Glomerular endothelial cell (primary cell): ENCODE measurements around the gene CEP164. TPM values are rescaled to one million over a fixed set of nuclear protein-coding genes. Genes with fewer than 3 reads are reported as not detected.

ENCODE experiments used
- DNase-seq: peaks from one replicate; pipeline ENCODE4 v3.0.0-alpha.2; 2011; ENCODE audit warnings: low read depth, low spot score; ENCODE audit errors: extremely low read depth
- total RNA-seq: library from RNA; depleted of rRNA; stranded (reverse); fragments of >200 nt; gene quantifications from 2 replicates; pipeline ENCODE4 v1.2.3, GENCODE V29; 2015

Gene CEP164
- total RNA-seq, 1 donor from 2014 or later, result 22.8 TPM

DNA sequence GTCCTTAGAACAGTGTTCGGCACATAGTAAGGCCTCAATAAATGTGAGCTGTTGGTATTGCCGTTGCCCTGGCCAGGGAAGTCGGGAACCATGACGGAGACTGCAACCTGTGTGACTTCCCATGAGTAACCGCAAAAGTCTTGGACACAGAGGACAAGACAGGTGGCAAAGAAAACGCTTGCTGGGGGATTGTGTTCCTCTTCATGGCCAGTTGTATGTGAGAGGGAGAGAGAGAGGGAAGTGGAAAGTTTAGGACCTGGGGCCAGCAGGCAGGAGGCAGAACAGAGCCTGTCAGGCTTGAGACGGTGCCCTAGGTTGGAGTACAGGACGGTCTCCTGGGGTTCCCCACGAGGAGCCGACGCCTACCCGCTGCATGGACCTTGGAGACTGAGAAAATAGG, 90.2 kb downstream of the CEP164 start:
- no peak for DNase-seq

DNA sequence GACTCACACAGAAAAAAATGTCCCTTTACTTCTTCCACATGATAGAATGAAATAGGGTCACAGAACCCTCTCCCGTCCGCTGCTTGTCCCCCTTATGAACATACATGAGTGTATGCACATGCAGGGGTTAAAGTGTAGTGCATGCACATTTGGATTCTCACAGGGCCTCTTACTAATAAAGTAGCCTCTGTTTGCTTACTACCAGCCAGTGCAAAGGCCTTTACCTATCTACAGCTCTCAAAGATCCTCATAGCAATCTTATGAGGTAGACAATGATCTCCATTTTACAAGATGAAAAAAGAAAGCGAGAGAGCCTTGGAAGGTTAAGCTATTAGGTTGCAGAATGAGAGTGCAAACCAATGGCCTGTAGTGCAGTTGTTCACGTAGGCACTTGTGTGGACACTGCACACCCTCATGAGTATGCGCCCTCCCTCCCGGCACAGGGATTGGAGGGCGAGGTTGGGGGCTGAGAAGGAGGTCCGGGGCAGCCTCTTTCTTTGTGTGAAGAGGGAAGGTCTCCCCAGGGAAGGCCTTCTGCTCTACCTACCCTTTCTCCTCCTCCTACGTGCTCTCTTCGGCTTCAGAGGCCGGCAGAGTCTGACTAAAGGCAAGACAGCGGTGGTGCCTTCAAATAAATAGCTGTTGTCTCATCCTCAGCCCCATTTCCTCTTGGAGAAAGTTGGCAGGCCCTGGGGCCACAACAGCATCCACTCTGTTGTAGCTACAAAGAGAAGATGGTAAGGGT, 91.3 kb downstream of the CEP164 start:
- no peak for DNase-seq

DNA sequence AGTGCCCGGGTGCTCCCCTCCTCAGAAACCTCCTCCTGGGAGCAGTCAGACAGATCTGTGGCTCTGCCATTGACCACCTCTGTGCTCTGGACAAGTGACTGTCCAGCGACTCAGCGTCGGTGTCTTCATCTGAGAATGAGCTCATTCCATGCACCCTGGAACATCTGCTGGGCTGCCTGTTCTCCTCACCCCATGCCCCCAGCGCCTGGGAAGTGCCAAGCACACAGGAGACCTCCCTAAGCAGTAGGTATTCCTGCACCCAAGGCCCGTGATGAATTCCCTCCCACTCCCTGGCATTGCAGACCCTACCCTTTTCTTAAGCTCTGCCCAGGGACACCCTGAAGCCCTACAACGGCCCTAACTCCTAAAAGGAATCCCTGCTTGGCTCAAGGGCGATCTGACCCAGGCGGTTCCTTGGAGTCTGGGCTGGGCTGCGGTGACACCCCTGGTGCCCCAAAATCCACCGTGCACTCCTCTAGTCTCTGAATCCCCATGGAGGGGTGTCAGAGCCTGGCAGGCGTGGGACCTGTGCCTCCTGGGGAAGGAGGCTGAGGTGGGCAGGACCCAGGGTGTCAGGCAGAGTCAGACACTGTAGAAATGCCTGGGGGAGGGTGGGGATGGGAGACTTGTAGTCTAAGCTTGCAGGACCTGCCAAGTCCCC, 92.0 kb downstream of the CEP164 start:
- DNase-seq, result no peak

DNA sequence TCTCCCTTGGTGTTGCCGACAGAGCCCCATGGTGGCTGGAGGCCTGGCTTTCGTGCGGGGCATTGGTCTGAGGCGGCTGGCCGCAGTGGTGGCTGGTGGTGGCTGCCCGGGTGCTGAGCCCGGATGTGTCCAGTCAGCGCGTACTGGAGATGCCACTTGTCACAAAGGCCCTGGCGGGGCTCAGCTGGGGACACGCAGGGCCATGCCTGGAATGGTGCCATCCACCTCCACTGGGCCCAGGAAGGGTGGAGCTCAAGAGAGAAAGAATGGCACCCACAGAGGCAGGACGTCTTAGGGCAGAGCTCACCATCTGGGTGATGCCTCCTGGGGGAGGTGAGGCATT, 92.5 kb downstream of the CEP164 start:
- no peak for DNase-seq

DNA sequence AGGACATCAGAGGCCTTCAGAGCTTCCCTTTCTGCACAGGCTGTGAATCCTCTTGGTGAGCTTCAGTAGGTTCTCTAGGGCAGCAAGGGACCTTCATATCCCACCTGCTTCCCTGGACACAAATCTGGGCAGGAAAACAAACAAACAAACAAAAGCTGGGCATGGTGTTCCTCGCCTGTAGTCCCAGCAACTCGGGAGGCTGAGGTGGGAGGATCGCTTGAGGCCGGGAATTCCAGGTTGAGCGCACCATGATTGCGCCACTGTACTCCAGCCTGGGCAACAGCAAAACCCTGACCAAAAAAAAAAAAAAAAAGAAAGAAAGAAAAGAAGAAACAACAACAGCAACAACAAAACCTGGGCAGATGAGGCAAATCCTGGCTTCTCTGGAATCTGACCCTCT, 92.9 kb downstream of the CEP164 start:
- no peak for DNase-seq

DNA sequence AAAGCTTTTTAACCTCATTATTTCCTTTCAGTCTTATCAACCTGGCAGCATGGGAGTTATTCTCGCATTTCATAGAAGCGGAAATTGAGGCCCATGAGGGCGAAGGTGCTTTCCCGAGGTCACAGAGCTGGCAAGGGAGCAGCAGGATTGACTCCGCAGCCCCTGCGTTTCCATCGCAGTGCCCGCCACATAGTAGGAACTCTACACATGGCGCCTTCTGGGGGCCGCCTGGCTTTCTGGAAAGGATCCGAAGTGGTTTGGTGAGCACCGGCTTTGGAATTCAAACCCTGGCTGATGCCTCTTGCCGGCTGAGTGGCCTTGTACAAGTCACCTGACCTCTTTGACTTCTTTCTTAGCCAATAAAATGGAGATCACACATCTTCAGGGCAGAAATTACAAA, 93.4 kb downstream of the CEP164 start:
- no peak for DNase-seq

DNA sequence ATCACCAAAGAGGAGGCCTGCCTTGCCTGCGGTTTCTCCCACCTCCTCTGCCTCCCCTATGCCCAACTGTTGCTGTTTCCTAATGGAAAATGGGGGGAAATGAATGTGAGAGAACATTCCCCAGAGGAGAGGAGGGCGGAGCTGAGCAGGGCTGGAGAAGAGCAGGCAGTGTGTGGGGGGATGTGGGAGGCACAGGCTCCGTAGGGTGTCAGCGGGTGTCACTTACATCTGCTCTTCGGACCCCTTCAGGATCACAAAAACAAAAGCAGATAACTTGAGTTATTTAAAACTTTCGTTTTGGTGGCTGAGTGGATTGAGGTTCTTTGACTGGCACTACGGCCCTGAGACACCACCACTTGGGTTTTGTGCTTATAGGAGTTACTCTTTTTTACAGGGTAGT, 93.8 kb downstream of the CEP164 start:
- DNase-seq, result no peak

DNA sequence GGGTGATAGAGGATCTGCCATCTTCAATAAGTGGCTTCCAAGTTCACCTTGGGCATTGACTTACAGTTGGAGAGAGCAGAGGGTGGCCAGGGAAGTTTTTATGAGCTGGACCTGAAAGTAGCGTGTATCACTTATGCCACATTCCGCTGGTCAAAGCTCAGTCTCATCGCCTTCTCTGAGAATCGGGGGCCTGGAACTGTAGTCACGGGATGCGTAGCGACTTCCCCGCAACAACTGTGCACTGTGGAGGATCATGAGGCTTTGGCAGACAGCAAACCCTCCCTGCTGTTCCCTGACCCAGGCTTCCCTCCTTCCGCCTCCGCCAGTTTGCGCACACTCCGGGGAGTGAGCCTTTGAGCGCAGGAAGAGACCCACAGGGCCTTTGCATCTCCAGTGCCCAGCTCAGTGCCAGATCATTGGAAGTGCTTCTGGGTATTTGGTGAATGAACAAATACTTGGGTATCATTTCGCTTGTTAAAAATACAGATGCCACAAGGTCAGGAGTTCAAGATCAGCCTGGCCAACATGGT, 95.5 kb downstream of the CEP164 start:
- DNase-seq, result no peak

DNA sequence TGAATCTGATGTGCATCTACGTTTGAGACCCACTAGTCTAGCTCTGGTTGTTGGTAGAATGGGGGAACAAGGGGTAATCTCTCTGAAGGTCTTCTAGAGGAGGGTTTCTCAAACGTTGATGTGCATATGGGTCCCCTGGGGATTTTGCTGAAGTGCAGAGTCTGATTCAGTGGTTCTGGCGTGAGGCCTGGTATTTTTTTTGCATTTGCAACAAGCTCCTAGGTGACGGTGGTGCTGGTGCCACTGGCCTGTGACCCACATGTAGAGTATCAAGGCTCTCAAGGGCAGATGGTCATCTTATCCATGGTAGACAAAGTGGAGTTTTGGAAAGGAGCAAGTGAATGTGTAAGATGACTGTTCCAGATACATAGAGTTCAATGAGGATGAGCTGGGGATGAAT, 97.1 kb downstream of the CEP164 start:
- DNase-seq, result no peak

DNA sequence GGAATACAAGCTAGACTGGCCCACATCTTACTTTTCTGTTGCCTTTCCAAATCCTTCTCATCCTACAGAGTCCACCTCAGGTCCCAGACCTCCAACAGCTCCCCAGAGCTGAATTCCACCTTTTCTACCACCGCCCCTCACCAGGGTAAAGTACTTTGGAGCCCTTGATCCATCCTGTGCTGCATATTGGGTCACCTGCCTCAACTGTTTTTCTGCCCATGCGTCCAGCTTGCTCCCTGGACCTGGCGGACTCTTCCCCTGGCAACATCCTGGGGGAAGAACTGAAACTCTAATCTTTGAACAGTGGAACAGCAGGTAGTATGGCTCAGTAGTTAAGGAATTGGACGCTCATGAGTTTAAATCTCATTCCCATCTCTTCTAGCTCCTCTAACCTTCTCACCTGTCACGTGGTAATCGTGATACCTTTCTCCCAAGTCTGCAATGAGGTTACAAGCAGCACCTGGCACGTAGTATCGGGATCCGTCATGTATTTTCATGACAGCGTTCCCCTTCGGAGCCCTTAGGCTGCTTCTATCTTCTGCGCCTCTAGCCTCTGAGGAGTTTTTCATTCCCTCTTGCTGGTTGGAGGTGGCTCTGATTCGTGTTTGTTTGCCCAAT, 98.1 kb downstream of the CEP164 start:
- DNase-seq, result no peak

DNA sequence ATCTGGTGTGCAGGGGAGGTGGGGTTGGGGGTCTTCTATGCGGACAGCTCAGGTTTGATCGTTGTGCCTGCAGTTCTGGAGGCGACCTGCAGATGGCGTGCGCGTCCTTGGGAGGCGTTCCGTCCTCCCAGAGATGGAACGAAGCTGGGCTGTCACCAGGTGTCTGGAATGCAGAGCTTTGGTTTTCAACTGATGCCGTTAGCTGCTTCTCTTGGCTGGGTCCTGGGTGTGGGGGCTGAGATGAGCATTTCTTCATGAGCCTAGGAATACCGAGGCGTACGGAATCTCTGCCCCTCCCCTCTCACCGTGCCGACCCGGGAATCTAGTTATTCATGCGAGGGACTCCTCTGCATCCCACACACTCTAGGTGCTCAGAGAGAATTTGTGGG, 98.6 kb downstream of the CEP164 start:
- peak; percentile 3 for DNase-seq

DNA sequence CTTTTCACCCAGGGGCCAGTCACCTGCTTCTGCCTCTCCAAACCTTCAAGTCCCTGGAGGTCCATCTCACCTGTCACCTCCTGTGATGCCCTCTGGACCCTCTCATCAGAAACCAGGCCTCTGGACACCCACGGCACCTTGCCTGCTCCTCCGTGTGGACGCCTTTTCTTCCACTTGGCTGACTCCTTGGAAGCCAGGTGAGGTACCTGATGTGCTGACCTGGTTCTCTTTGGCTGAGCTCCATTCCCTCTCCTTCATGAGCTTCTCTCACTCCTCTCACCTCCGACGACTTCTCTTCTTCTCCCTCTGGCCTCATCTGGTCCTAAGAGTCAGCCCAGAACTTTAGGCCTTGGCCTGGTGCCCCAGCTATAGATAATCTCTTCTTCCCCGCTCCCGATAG, 99.3 kb downstream of the CEP164 start:
- DNase-seq, result no peak

DNA sequence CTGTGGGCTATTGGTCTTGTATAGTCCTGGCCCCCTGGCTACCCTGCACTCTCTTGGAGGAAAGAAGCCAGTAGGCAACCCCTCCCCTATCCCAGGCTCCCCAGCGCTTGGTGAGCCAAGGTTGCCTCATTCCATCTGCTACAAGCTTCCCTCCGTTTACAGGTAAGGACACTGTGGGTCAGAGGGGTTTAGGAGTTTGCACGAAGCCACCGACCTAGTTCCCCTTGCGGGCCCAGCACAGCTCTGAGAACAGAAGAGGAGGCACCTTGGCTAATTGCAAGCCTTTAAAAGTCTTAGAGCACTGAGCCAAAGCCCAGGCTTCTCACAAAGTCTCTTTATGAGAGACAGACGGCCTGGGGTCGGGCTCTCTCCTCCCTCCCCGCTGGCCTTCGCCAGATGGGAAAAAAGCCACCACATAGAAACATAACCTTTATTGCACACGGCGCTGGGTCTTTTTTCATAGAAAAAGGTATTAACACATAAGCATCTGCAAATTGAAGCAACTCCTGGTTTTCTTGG, 99.8 kb downstream of the CEP164 start:
- no peak for DNase-seq

DNA sequence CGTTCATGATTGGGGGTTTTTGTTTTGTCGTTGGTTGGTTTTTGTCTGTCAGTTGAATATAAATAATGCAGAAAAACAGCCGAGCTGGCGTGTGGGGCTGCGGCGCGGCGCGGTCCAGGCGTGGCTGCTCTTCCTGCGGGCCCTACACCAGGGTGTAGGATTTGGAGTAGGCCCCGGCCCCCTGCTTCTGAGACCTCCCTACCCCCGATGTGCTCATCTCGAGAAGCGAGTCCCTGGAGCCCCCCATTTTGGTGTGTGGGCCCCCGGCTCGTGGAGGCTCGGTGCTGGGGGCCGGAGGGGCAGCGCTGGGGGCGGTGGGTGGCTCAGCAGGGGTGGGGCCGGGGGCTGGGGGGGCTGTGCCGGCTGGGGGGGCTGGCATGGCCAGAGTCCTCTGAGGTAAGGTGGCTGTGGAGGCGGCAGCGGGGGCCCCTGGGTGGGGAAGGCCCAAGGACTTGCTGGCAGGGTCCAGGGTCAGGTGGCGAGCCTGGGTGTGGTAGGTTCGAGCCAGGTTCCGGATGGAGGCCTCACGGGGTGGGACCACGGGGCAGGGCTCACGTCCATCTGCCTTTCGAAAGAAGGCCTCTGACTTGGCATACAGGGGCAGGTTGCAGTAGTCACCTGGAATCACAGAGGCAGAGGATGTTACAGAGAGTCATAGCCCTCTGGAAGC, 100.7 kb downstream of the CEP164 start:
- no peak for DNase-seq

DNA sequence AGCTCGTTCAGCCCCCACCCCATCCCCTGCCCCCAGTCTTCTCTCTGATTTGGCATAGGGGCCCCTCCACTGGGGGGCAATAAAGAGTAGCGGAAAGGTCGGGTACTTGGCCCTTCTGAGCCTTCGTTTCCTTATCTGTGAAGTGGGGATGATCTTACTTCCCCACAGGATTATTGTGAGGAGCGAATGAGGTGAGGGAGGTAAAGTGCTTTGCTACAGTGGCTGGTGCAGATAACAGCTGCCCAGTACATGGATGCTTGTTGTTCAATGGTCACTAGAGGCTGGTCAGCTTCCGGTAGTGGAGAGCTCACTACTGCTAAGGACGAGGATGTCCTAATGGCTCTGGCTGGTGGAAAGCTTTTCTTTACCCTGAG, 101.2 kb downstream of the CEP164 start:
- no peak for DNase-seq

DNA sequence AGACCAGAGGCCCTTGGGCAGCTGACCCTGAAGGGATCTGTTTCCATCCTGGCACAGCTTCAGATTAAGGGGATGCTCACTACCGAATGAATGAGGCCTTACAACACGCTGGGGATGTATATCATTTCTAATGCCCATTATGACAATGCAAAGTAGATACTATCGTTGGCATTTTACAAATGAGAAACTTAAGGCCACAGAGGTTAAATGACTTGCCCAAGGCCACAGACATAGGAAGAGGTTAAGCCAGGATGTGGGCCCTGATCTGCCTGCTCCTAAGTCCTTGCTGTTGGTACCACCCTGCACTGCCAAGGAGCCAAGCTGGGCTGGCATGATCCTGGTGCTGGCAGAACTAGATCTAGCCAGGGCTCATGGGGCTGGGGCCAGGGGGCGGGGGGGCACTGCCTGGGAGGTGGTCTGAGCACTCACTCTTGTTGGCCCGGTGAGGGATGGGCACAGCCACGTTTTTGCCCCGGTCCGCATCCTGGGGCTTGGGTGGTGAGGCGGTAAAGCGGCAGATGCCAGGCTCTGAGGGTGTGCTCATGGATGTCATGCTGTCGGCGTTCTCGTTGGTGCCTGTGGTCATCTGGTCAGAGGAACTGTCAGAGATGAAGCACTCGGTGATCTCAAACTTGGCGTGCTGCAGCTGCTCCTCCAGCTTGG, 102.8 kb downstream of the CEP164 start:
- DNase-seq, result no peak

DNA sequence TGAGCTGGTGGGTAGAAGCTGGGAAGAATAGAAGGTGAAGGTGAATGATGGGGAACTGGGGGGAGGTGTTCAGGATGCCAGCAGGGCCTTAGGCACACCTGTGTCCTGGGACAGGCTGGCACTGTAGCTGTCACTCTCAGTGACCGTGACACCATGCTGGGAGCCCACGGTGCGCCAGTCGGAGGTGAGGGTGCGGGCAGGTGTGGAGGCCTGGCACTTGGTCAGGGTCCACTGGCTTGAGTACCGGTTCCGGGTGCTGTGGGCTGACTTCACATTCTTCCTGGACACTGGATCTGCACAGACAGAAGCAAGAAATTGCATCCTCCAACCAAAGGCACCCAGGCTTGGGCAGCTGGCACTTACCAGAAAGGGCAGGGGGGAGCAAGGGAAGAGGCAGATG, 103.8 kb downstream of the CEP164 start:
- DNase-seq, result no peak

DNA sequence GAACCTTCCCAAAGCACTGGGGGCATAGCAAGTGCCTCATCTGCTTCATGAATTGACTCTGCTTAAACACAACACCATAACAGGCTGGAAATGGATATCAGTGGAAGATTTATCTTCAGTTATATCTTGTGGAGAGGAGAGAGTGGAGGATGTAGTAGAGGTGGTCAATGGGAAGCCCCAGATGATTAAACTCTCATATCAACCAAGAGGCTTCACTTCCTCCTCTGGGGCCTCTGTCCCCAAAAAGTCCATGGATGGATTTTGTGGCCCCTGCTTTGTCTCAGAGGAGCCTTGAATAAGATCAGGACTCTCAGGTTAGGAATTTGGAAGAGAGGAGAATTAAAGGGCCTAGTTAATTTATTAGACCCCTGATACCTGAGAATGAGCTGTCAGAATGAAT, 106.1 kb downstream of the CEP164 start:
- DNase-seq, result no peak

DNA sequence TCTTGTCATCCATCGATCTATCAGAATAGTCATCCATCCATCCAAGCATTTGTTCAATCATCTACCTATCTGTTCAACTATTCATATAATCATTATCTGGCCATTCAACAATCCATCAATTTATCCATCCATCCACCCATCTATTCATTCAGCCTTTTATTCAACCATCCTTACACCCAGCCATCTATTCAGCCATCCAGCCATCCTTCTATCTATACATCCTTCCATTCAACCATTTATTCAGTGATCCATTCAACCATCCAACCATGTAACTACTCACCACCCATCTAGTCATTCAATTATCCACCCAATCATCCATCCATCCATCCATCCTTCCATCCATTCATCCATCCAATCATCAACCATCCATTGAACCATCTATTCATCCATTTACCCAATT, 106.8 kb downstream of the CEP164 start:
- DNase-seq, result no peak

DNA sequence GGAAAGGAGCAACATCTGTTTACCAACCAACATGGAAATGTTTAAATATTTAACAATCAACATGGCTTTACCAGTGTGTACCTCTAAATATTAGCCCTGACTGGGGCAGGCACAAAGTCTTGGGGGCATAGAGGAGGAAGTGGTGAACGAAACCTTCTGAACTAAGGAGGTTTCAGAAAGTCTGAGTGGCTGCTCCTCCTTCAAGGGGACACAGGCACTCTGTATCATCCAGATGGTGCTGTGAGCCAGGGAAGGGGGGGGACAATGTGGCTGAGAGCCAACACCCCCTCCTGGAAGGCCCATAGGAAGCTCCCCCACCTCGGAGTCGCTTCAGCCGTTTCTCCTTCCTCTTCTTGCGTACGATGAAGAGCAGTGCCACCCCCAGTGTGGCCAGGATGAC, 107.7 kb downstream of the CEP164 start:
- no peak for DNase-seq
